Gastrocnemius medialis (tissue), 4 donors: ENCODE data around the gene CRLF2.

Experiments
- POLR2A ChIP-seq, 2 donors: fragments of 450-650 bp; IDR thresholded peaks; one replicate each; pipeline ENCODE4 v1.6.1; 2017; ENCODE audit warnings: antibody characterized with exemption in 2 of 2, mild to moderate bottlenecking in 2 of 2, moderate library complexity in 2 of 2
- TF ChIP-seq, protein P1 (sequence below), 5 experiments: fragments of 450-650 bp in 3 of 5; fragments of 200-600 bp in 2 of 5; sonication (generic) in 2 of 5; IDR thresholded peaks in 4 of 5; conservative IDR thresholded peaks in 1 of 5; 1 replicate in 4 of 5; 2 replicates in 1 of 5; pipeline ENCODE4 v1.5.1; 2016 to 2019; ENCODE audit warnings: antibody characterized with exemption in 5 of 5, mild to moderate bottlenecking in 3 of 5, moderate library complexity in 3 of 5

DNA sequence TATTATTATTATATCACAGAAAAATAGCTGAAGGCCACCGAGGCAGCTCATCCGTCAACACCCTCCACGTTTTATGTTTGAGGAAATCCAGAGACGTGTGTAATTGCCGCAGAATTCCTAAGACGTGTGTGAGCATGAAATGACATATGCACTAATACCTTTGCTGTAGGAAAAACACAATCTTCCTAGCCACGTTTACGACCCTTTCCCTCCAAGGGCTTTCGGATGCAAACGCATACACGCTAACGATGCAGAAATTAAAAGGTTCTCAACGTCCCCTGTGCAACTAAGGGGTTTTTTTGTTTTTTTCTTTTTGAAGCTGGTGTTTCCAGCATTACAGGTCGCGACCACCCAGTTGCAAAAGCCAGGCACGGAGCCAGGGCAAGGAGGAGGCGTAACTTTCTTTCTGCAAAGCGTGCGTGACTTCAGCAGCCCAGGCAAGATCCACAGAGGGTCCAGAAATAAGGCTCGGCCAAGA lies 33.8 kb downstream of the CRLF2 start:
- TF ChIP-seq, protein P1, sequence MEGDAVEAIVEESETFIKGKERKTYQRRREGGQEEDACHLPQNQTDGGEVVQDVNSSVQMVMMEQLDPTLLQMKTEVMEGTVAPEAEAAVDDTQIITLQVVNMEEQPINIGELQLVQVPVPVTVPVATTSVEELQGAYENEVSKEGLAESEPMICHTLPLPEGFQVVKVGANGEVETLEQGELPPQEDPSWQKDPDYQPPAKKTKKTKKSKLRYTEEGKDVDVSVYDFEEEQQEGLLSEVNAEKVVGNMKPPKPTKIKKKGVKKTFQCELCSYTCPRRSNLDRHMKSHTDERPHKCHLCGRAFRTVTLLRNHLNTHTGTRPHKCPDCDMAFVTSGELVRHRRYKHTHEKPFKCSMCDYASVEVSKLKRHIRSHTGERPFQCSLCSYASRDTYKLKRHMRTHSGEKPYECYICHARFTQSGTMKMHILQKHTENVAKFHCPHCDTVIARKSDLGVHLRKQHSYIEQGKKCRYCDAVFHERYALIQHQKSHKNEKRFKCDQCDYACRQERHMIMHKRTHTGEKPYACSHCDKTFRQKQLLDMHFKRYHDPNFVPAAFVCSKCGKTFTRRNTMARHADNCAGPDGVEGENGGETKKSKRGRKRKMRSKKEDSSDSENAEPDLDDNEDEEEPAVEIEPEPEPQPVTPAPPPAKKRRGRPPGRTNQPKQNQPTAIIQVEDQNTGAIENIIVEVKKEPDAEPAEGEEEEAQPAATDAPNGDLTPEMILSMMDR (IDR thresholded peaks at IDR 0.05 in 4 of 5, conservative IDR thresholded peaks at IDR 0.05 in 1 of 5), result no peak
- no peak for TF ChIP-seq POLR2A (IDR thresholded peaks at IDR 0.05)
